Pons (tissue), 1 donor: Measurements from ENCODE around the gene PNLIPRP3.
A peak's percentile ranks its signal among the peaks of the same experiment; 100 is the strongest.
"Not testable (repeated sequence)": the region's sequence is repeated elsewhere in the genome, so short reads cannot be mapped to it uniquely, and the experiment has no call there.

Experiments used
- DNase-seq: peaks from one replicate; pipeline ENCODE4 v3.0.0-alpha.2; 2016; ENCODE audit warnings: low spot score

PNLIPRP3 gene

DNA sequence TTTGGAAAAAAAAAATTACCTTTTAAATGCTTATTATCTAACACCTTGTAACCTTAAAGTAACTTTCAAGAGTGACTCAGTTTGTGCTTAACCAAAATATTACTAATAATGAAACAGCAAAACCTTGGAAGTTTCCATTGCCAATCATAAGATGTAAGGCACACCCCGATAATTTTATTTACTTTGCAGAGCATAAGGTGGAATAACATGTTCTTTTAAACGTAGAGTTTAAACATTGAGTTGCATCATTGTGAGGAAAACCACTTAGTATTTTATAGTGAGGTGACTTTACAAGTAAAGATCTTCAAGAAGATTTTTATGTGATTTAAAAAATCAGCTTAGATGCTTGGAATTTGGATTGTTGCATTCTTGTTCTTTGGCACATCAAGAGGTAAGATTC lies at the start of gene PNLIPRP3:
TSS of gene PNLIPRP3 (plus strand) at position 177 of the 400 bp plus-strand sequence. CDS start at position 343, 166 bp downstream.
- DNase-seq, result no peak

GRCh38 chr10:116382290-116382689 lies 45.4 kb upstream of the PNLIPRP3 start:
- DNase-seq, result no peak

GRCh38 chr10:116385311-116385710 lies 42.3 kb upstream of the PNLIPRP3 start:
- DNase-seq, result no peak

DNA sequence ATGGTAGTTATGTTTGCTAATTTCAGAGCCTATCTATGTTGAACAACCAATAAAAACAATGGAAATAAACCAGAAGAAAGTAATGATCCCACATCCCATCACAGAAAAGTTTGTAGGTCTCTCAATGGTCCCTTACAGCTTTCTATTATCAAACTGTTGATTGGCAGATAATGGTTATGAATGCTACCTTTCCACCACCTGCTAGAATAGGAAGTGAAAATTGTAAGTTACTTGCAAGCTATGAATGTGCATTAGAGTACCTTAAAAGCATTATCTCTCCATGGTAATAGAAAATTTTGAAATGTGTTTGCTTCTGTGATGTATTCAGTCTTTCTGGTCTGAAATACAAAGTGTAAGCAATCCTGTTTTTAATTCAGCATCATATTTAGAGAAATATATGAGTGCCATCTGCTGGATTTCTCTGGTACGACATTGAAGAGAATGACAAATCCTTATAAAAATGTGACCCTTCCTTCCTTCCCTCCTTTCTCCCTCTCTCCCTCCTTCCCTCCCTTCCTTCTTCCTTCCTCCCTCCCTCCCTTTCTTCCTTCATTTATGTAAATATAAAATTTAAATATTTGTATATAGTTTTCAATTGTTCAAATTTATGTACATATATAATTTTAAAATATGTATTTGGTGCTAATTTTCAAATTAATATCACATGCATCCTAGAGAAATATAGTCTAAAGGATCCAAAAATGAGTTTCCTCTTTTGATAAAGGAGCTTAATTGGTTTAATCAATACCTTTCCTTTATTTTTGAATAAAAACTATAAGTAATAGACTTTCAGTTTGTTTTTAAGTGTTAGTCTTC lies 41.4 kb upstream of the PNLIPRP3 start:
- peak; percentile 61 for DNase-seq

- DNase-seq, result not testable (repeated sequence)
These were observed 34.3 kb upstream of the PNLIPRP3 start for GRCh38 chr10:116393246-116393831.

DNA sequence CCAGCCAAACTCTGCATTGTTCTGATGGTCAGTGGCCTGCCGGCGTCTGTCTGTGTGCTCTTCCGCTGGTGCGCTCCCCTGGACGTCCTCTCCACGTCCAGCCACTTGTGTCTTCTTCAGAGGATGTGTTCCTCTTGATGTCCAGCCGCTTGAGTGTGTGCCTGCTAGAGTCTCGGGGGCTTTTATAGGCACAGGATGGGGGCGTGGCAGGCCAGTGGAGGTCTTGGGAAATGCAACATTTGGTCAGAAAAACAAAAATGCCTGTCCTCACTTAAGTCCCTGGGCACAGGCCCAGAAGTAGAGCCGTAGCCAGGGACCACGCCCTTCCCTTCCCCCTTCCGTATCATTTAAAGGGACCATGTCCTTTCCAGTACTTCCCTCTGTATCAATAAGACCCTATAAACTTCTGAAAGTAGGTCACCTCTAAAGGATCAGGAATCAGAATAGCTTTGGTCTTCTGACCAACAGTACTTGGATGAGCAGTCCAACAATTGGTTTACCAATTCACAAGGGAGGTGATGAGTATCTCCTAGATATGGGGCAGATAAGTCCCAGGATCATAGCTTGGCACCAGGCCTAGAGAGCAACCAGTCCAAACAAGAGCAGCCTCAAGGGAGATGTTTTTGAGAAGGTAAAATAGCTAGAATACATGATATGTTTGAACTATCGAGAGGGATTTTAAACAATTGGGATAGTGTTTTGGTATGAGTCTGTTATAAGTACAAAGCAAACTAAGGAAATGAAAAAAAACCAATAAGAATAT lies 32.2 kb upstream of the PNLIPRP3 start:
- no peak for DNase-seq

- no peak for DNase-seq
These were observed 29.4 kb upstream of the PNLIPRP3 start for GRCh38 chr10:116398224-116398623.

GRCh38 chr10:116402858-116403257 lies 24.8 kb upstream of the PNLIPRP3 start:
- no peak for DNase-seq

- no peak for DNase-seq
These were observed 23.9 kb upstream of the PNLIPRP3 start for GRCh38 chr10:116403740-116404250.

DNA sequence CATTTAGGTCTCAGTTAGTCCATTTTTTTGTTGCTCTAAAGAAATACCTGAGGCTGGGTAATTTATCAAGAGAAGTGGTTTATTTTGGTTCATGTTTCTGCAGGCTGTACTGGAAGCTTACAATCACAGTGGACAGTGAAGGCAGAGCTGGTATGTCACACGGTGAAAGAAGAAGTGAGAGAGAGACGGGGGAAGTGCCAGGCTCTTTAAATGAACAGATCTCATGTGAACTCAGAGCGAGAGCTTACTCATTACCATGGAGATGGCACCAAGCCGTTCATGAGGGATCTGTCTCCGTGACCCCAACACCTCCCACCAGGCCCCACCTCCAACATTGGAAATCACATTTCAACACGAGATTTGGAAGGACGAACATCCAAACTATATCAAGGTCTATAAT lies 18.9 kb upstream of the PNLIPRP3 start:
- DNase-seq, result peak; percentile 27

GRCh38 chr10:116410351-116410750 lies 17.3 kb upstream of the PNLIPRP3 start:
- DNase-seq, result no peak

- no peak for DNase-seq
These were observed 9.8 kb upstream of the PNLIPRP3 start for GRCh38 chr10:116417821-116418220.

- DNase-seq, result no peak
These were observed 9.3 kb upstream of the PNLIPRP3 start for GRCh38 chr10:116418389-116418788.

GRCh38 chr10:116421815-116422214 lies 5.8 kb upstream of the PNLIPRP3 start:
- DNase-seq, result no peak

DNA sequence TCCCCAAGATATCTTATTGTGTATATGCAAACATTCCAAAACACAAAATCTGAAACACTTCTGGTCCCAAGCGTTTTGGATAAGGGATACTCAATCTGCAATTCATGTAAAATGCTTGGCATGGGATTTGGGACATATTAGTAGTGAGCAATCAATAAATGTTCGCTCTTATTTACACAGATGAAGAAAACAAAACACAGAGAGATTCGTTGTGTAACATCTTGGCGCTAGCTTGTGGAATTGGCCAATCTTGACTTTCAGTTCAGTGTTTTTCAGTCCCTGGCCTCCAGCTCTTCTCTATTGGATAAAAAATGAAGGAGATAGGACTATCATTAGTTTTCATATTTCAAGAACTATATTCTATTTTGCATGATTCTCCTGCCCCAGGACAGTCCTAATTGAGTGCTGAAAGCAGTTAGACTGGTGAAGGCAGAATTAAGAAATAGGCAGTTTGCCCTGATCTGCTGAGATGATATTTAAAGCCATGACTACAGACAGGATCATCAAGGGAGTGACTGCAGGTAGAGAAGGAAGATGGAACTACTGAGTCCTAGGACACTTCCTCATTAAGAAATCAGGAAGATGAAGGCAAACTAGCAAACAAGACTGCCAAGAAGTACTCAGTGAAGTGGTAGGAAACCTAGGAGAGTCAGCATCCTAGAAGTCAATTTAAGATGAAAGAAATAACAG lies 1.8 kb downstream of the PNLIPRP3 start:
- no peak for DNase-seq

- no peak for DNase-seq
These were observed 2.6 kb downstream of the PNLIPRP3 start for GRCh38 chr10:116430288-116430687.

- DNase-seq, result no peak
These were observed 4.0 kb downstream of the PNLIPRP3 start for GRCh38 chr10:116431598-116431997.

DNA sequence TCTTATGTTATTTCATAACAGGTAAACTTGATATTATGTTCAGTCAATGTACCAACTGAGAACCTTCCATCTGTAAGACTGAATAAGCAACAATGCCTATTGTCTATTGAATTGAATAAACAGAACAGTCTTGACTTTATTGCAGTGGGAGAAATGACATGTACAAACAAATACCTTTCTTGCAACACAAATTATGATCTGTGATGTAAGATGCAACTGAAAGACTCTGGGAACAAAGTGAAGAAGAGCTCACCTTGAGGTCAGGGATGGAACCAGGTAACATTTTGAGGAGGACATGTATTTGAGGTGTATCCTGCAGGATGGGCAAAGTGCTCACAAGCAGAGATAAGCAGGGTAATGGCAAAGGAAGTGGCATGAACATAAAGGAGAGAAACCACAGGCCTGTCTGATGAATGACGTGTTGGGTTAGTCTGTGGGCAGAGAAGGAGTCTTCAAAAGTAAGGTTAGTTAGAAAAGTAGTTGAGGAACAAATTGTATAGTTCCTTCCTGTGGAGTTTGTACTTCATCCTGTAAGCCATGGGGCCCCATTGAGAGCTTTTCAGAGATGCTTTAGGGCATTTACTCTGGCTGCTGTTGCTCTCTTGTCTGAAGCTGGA lies 9.5 kb downstream of the PNLIPRP3 start:
- DNase-seq, result no peak

- DNase-seq, result no peak
These were observed 12.8 kb downstream of the PNLIPRP3 start for GRCh38 chr10:116440330-116441030.

DNA sequence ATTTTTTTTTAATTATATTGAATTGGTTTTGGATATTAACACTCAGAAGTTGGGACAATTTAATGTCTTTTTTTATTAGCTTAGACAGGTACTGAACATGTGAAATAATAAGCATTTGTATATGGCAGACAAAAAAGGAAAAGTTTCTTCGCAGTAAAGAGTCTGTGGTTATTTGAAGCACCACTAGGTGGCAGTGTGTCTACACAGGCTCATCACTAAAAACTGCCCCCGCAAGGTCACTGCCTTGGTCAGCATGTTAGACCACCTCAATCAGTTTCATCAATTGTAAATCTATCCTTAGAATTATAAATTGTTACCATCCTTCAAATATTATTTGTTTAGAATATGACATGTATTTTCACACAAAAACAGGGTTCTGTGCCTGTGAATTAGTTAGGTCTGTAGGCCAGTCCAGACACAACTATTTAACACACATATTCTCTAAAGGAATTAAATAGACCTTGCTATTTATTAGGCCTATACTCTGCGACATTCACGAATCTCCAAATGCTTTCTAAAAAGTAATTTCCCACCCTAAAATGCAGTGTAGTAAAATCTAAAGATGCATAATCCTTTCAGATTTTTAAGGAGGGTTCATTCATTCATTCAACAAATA lies 17.0 kb downstream of the PNLIPRP3 start:
- DNase-seq, result peak; percentile 30
